NCI-H187 (cell line): ENCODE results near the gene HPSE.

Experiments
- DNase-seq, 2 experiments: peaks; one replicate each; lab custom pipeline; 2025; lab: John Stamatoyannopoulos, UW

The HPSE gene

DNA sequence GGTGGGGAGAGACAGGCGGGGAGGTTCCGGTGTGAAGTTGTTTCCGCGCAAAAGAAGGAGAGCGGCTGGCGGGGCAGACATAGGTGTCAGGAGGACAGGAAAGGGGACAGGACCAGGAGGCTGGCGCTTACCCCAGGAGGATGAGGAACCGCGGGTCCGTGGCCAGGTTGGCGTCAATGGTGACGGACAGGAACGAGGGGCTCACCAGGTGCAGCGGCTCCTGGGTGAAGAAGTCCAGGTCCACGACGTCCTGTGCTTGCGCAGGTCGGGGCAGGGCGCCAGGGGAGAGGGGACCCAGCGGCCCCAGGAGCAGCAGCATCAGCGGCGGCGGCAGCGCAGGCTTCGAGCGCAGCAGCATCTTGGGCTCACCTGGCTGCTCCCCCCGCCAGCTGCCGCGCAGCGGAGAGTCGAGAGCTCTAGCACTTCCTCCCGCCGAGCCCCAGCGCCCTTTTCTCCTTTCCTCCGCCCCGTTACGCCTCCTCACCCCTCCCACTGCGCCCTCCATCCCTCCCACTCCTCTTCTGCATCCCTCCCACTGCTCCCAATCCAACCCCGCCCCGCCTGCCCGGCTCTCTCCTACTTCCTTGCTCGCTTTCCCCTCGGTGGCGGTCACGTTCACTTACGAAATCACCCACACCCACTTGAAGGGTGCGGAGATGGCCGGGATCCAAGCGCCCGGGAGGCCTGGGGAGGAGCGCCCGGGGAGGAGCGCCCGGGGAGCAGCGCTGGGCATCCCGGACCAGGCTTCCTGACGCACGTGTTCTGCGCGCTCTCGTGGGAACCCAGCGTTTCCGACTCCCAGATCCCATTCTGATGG lies at the start of gene HPSE:
TSS of gene HPSE (minus strand) at position 424 of the 817 bp plus-strand sequence. CDS start at position 358, 66 bp downstream.
- DNase-seq: peak; percentile 81 to 85

DNA sequence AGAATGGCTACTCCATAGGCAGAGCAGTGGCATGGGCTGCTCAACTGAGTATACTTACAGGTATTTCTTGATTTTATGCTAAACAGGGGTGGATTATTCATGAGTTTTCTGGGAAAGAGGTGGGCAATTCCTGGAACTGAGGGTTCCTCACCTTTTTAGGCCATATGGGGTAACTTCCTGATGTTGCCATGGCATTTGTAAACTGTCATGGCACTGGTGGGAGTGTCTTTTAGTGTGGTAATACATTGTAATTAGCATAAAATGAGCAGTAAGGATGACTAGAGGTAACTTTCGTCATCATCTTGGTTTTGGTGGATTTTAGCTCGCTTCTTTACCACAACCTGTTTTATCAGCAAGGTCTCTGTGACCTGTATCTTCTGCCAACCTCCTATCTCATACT lies 48.2 kb upstream of the HPSE start:
- DNase-seq: no peak

DNA sequence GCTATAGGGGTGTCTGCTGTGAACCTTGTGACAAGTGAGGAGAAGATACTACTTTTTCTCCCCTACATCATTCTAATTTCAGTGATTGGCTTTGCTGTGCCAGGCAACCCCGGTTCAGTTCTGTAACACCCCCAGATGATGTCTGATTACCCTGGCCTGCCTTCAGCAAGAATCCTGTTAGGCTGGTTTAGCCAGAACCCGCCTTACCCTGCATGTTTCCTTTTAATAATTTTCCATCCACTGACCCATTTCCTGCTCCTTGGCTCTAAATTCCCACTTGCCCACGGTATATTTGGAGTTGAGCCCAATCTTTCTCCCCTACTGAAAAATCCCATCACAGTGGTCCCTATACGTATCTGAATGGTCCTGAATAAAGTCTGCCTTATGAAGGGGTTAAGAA lies 46.5 kb upstream of the HPSE start:
- DNase-seq: no peak

DNA sequence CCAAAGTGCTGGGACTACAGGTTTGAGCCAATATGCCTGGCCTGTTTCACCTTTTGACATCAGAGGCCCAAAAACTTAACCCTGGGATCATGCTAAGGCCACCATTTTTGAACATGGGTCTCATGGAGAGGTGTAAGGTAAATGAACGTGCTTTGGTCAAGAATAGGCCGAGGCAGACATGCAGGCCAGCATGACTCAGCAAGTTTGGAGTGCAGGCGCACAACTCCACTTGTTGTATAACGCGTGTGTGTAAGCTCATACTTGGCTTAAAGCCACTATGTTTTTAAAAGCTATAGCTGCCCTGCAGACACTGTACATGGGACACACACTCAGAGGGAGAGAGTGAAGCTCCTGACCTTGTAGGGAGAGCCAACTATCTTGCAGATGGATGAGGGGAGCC lies 43.8 kb upstream of the HPSE start:
- DNase-seq: no peak

DNA sequence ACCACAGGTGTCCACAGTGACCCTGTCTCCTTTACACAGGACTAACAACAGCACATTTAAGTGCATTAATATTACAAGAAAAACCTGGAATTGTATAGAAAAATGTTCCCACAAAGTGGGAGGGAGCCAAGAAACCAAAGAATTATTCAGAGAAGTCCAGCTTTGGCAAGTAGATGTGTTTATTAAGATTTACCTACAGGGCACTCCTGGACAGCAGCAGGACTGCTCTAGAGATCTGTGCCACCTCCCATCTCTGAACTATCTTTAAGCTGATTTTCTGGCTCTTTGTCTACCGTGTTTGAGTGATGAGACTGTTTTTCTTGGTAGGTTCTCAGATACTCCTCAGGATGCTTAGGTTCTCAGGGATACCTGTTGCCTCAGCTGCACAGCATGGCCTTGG lies 38.3 kb upstream of the HPSE start:
- DNase-seq: no peak

DNA sequence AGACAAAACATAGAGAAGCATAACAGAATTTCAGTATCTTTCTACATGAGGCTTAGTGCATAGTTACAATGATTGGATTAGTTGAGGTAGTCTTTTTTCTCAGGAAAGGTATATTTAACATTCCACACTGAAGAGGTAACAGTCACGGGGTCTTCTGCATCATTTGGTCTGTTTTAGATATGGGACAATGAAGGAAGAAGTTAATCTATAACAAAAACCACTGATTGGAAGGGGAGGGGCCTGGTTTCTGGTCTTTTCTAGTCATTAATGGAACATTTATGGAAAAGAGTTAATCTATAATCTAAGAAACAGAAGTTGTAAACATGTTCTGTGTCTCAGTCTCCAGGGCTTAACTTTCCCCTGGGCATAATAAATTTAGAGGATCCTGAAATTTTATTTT lies 37.3 kb upstream of the HPSE start:
- no peak for DNase-seq

DNA sequence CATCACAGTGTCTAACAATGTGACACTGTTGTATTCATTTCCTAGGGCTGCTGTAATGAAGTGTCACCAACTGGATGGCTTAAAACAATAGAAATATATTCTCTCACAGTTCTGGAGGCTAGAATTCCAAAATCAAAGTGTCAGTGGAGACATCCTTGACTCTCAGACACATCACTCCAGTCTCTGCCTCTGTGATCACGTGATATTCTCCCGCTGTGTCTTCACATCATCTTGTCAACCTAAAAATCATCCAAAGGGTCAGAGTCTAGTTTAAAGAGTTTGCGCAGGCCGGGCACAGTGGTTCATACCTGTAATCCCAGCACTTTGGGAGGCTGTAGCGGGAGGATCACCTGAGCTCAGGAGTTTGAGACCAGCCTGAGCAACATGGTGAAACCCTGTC lies 36.6 kb upstream of the HPSE start:
- no peak for DNase-seq

DNA sequence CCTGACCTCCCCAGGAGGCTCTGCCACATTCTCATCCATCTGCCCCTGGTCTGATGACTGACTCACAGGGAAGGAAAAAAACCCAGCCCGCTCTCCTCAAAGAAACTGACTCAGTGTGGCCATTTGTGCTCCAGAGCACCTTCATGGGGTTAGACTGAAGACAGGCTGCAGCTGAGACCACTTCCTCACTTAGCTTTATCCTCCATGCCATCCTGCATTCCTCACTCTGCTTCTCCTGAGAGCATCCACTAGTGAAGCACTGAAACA lies 35.9 kb upstream of the HPSE start:
- DNase-seq: no peak

DNA sequence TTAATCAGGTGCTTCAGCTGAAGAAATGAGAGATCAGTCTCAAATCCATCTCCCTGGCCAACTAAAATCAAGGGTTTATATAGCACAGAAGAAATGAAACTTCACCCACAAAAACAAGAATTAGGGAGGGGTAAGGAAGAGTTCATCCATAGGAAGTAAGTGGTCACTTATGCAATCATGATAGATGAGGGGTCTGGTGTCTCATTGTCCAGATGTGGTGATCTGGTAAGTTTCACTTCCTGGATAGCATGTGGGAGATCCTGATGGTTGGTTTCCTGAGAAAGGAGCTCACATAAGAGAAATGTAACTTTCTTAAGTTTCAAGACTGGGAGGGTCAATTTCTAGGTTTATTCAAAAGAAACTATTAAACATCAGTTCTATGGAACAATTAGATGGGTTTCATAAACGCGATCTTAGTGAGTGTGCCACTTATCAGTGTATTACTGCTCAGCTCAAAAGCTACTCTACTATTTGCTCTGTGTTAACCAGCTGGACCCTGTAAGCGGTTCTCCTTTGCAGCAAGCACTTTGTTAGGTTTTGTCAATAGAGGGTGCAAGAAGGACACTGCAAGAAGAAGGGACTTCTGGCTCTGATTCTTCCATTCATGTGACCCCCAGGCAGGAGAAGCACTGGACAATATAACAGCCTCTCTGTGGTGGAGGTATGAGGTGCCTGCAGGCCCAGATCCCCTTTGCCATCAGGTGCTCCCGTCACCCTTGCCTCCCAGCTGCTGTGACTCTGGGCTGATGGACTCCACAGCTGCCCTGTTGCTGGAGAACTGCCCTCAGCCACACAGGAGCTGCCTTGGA lies 35.4 kb upstream of the HPSE start:
- DNase-seq: no peak

DNA sequence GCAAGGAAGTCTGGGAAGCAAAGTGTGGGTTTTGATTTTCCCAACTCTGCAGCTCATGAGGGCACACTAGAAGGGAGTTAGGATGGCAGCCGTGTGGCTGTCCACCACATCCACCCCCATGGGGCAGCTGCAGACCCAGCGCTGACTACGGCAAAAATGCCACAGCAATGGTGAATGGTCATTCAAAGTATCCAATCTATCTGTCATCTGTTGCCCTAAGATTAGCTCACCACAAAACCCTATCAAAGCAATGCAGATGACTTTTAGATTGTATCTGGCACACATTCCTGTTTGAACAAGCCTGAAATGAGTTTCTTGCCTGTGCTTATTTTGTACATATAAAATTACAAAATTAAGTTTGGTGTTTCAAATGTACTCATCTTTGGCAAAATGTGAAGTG lies 29.7 kb upstream of the HPSE start:
- DNase-seq: no peak

DNA sequence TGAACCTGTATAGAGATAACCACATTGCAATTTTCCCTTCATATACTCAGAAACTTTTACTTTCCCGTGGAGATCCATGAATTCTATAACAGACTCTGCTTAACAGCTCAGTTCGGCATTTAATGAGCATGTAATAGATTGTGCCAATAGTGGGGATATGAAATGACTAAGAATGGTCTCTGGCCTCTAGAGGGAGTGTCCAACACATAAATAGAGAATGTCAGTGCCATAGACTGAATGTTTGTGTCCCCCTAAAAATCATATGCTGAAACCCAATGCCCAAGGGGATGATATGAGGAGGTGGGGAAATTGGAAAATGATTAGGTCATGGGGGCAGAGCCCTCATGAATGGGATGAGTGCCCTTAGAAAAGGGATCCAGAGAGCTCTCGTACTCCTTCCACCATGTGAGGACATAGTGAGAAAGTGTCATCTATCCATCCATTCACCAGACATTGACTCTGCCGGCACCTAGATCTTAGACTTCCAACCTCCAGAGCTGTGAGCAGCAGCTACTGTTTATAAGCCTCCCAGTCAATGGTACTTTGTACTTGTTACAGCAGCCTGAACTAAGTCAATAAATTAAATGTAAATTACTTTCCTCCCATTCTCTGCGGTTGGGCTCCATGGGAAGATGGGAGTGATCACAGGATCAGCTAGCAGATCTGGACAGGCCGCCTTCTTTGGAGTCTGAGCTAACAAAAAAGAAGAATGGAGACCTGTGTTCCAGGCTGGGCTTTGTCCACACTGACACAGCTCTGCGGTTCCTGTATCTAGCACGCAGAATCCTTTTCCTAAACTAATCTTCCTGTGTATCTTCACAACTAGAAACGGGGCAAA lies 28.1 kb upstream of the HPSE start:
- peak; percentile 25 to 32 for DNase-seq

DNA sequence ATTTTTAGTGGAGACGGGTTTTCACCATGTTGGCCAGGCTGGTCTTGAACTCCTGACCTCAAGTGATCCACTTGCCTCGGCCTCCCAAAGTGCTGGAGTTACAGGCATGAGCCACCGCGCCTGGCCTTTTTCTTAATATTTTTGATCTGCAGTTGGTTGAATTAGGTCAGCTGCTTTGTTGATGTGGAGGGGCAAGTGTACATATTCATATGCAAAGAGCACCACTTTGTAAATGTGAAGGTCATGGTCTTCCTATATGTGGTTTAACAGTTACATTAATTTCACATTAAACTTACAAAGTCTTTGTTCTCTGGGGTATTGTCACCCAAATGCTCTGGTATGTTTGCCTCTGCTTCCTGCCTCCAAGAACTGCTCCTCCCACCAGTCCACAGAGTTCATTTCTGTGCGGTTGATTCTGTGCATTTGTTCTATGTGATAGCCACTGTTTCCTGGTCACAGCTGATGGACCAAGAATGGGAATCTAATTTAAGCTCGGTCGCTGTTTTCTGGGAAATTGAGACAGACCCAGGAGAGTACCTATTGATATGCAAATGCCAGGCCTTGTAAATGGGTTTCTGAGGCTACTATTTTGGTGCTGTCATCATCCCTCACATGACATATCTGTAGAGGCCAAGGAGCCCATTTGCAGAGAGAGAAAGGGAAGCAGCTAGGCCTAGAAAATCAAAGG lies 26.9 kb upstream of the HPSE start:
- no peak for DNase-seq

DNA sequence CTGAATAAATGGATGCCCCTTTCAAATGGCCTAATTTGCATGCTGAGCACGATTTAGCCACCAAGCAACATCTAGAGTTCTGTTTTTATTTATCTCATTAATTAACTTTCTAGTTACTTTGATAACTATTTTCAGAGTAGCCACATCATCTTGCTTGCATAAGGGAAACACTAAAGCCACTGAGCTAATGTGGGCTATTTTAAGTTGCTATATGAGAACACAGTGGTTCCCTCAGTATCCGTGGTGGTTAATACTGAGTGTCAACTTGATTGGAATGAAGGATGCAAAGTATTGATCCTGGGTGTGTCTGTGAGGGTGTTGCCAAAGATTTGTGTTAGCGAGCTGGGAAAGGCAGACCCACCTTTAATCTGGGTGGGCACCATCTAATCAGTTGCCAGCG lies 25.4 kb upstream of the HPSE start:
- DNase-seq: no peak

DNA sequence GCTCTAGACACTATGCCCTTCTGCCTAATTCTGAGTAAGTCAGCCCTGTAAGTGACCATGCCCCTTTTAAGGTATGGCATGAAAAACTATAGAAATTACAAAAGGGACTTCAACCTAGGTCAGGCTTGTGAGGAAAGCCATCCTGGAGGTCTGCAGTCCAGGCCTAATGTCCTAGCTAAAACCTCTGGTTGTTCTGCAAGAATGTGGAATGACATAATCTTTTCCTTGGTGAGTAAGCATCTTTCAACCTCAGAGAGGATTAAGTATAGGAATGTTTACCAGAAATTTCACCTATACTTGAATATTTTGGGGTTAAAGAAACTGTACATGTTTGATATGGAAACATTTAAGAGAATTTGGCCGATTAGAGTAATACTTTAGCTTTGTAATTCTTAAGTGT lies 23.8 kb upstream of the HPSE start:
- no peak for DNase-seq

DNA sequence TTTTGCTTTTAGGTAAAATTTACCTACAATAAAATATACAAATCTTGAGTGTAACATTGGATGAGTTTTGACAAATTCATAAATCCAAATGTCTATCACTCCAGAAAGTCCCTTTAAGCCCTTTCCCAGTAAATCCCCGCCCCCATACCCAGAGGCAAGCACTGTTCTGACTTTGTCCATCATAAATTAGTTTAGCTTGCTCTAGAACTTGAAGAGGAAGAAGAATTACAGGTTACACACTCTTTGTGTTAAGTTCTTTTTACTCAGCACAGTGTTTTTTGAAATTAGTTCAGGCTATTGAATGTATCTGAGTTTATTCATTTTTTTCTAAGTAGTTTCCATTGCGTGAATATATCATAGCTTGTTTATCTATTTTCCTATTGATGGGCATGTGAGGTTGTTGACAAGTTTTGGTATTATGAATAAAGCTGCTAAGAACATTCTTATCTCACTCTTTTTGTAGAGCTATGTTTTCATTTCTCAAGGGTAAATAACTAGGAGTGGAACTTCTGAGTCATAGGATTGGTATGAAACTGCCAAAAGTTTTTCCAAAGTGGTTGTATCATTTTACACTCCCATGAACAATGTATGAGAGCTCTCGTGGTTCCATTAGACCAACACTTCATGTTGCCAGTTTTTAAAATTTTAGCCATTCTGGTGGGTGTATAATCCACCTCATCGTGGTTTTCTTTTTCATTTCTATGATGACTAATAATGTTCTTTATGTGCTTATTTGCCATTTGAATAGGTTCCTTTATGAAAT lies 22.4 kb upstream of the HPSE start:
- no peak for DNase-seq

DNA sequence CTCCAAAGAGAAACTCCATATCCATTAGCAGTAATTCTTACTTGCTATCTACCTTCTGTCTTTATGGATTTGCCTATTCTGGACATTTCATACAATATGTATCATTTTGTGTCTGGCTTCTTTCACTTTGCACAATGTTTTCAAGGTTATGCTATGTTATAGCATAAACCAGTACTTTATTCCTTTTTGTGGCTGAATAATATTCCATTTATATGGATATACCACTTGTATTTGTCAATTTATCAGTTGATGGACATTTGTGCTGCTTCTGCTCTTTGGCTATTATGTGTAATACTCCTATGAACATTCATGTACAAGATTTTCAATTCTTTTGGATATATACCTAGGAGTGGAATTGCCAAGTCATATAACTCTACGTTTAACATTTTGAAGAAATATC lies 18.9 kb upstream of the HPSE start:
- DNase-seq: no peak

DNA sequence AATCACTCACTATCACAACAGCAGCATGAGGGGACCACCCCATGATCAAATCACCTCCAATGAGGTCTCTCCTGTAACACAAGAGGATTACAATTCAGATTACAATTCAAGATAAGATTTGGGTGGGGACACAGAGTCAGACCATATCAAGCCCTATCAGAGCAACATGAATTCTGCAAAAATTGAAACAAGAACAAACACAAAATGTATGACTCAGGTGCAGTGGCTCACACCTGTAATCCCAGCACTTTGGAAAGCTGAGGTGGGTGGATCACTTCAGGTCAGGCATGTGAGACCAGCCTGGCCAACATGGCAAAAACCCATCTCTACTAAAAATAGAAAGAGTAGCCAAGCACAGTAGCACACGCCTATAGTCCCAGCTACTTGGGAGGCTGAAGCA lies 13.4 kb upstream of the HPSE start:
- no peak for DNase-seq

DNA sequence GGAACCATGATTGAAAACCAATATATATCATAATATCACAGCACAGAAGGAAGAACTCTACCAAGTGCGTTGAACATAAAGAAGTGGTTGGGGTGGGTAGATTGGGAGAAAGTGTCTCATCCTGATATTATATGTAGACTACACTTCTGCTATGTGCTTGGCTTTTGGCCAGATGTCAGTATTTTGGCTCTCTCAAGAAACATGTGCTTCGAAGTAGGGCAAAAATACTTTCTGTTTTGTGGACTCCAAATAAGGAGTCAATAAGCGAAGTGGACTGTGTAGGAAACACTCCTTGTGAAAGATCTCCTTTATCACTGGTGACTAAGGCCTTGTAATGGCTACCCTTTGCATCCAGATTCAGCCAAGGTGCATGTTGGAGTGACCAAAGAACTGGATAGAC lies 7.8 kb upstream of the HPSE start:
- DNase-seq: no peak

DNA sequence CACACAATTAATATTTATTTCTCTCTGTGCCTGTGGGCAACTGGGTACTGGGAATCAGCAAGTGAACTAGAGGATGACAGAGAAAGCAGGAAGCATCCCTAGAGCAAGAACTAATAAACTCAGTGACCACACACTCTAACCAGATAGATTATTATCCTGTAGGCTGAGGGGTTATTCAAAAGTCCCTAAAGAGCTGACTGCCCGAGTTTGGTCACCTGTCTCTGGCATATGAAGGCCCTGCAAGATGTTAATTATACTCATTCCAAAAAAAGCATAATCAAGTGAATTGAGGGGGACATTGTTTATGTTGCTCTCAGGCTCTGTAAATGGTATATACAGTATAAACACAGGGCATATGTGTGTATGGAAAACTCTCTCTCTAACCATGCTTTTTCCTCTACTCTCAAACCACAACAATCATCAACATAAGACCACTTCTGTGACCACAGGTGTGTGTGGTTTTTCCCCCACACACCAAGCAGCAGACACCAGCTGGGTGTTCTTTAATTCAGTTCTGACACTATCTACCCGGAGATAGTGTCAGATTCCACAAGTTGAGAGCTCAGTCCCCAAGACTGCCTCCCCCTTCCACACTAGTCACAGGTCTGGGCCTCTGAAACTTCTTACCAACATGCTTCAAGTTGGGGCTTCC lies 6.2 kb upstream of the HPSE start:
- DNase-seq: no peak

DNA sequence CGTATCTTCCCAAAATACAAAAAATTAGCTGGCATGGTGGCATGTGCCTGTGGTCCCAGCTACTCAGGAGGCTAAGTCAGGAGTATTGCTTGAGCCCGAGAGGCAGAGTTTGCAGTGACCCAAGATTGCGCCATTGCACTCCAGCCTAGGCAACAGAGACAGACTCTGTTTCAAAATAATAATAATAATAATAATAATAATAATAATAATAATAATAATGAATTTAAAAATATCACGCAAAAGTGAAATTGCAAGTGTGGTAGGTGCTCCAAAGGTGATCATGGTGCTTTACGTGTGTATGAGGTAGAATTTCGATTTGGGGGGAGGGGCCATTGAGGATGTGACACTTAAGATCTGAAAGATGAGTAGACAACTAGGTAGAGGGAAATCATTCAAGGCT lies 4.9 kb upstream of the HPSE start:
- DNase-seq: no peak

DNA sequence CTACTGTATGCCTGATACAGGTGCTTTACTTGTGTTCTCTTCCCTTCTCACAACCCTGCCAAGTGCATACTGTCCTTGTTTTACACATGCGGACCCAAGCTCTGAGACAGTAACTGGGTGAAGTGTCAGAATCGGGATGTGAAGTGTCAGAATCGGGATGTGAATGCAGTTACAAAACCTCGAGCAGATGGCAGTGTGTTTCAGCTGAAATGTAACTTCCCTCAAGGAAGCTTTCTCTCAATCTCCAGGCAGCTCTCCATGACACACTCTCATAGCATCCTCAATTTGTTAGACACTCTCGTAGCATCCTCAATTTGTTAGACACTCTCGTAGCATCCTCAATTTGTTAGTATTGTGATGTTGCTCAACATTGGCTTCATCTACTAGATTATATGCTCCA lies 1.1 kb upstream of the HPSE start:
- no peak for DNase-seq
